Measurements from ENCODE around the gene CIP2A. TPM values are rescaled to one million over a fixed set of nuclear protein-coding genes. Genes with fewer than 3 reads are reported as not detected.

The CIP2A gene
- total RNA-seq, 6 donors from 2014 or later = 1.9 to 7.5 (median 3.8) TPM

GRCh38 chr3:108511055-108511454, 78.2 kb downstream of the CIP2A start:
- Histone ChIP-seq H3K9me3 (no peaks in the 10 kb centered on the region), H3K27ac (no peak overlapping the region), H3K4me3 (no peak overlapping the region), H3K4me1 (no peaks in the 10 kb centered on the region), H3K36me3 (no peaks in the 10 kb centered on the region), H3K27me3 (no peaks in the 10 kb centered on the region)
- 92 to 93% methylated on average over 4 of the region's 4 CpGs for WGBS, 2 donors
- TF ChIP-seq POLR2AphosphoS5 (IDR thresholded peaks at IDR 0.05) (no peak), POLR2A (IDR thresholded peaks at IDR 0.05) (no peak), CTCF (IDR thresholded peaks at IDR 0.05) (no peak), EP300 (IDR thresholded peaks at IDR 0.05) (no peak)
- DNase-seq (no peak), ATAC-seq (ENCODE audit: low FRiP score in 2 of 2) (no peak)

- H3K4me1 ChIP-seq = no peaks in the 10 kb centered on the region
- DNase-seq (no peak), ATAC-seq (ENCODE audit: low FRiP score in 2 of 2) (no peak)
- no peaks in the 10 kb centered on the region for H3K9me3 ChIP-seq
- TF ChIP-seq POLR2AphosphoS5 (IDR thresholded peaks at IDR 0.05) (no peak), CTCF (IDR thresholded peaks at IDR 0.05) (no peak), EP300 (IDR thresholded peaks at IDR 0.05) (no peak), POLR2A (IDR thresholded peaks at IDR 0.05) (no peak)
- H3K4me3 ChIP-seq = no peak within 1 kb of the TSS
- no peak within 1 kb of the TSS for H3K27ac ChIP-seq
- no peaks in the 10 kb centered on the region for H3K27me3 ChIP-seq
- H3K36me3 ChIP-seq = no peaks in the 10 kb centered on the region
- 94% methylated on average over 3 of the region's 3 CpGs for WGBS, 2 donors
Measured at GRCh38 chr3:108510496-108510895, 78.7 kb downstream of the CIP2A start, which contains the start of gene MYH15. MYH15 (minus strand) TSS chr3:108510596; CDS start chr3:108510530, 66 bp downstream.

GRCh38 chr3:108509871-108510270, 79.4 kb downstream of the CIP2A start:
- no peak for TF ChIP-seq EP300 (IDR thresholded peaks at IDR 0.05)
- no peak for TF ChIP-seq CTCF (IDR thresholded peaks at IDR 0.05)
- no peak for TF ChIP-seq POLR2AphosphoS5 (IDR thresholded peaks at IDR 0.05)
- no peak for TF ChIP-seq POLR2A (IDR thresholded peaks at IDR 0.05)
- Histone ChIP-seq H3K36me3 (no peaks in the 10 kb centered on the region), H3K27me3 (no peaks in the 10 kb centered on the region), H3K27ac (no peak overlapping the region), H3K4me1 (no peaks in the 10 kb centered on the region), H3K4me3 (no peak overlapping the region), H3K9me3 (no peaks in the 10 kb centered on the region)
- DNase-seq = no peak
- 94 to 100% methylated on average over 2 of the region's 2 CpGs for WGBS, 2 donors
- no peak for ATAC-seq (ENCODE audit: low FRiP score in 2 of 2)

GRCh38 chr3:108509263-108509662, 80.0 kb downstream of the CIP2A start:
- WGBS, 2 donors = 61 to 64% methylated on average over 3 of the region's 3 CpGs
- TF ChIP-seq EP300 (IDR thresholded peaks at IDR 0.05) = no peak
- TF ChIP-seq POLR2A (IDR thresholded peaks at IDR 0.05) = no peak
- no peak for TF ChIP-seq POLR2AphosphoS5 (IDR thresholded peaks at IDR 0.05)
- no peak for TF ChIP-seq CTCF (IDR thresholded peaks at IDR 0.05)
- no peak for ATAC-seq (ENCODE audit: low FRiP score in 2 of 2)
- DNase-seq = no peak
- Histone ChIP-seq H3K4me1 (no peaks in the 10 kb centered on the region), H3K9me3 (no peaks in the 10 kb centered on the region), H3K27ac (no peak overlapping the region), H3K36me3 (no peaks in the 10 kb centered on the region), H3K4me3 (no peak overlapping the region), H3K27me3 (no peaks in the 10 kb centered on the region)

- H3K9me3 ChIP-seq = no peaks in the 10 kb centered on the region
- no peaks in the 10 kb centered on the region for H3K36me3 ChIP-seq
- H3K27me3 ChIP-seq = no peaks in the 10 kb centered on the region
- H3K4me1 ChIP-seq = no peaks in the 10 kb centered on the region
- H3K27ac ChIP-seq = no peak overlapping the region
- TF ChIP-seq CTCF (IDR thresholded peaks at IDR 0.05) (no peak), POLR2AphosphoS5 (IDR thresholded peaks at IDR 0.05) (no peak), POLR2A (IDR thresholded peaks at IDR 0.05) (no peak), EP300 (IDR thresholded peaks at IDR 0.05) (no peak)
- no peak overlapping the region for H3K4me3 ChIP-seq
- DNase-seq = no peak
- ATAC-seq (ENCODE audit: low FRiP score in 2 of 2) = no peak
Measured at GRCh38 chr3:108507902-108508301, 81.3 kb downstream of the CIP2A start.
